Activated CD4-positive, alpha-beta T cell treated with anti-CD3 and anti-CD28 coated beads, Interleukin-2, amount 10 ng/mL, durations not matched to agents 24 days and 14 days (primary cell): ENCODE data around the gene MPP3. TPM values are rescaled to one million over a fixed set of nuclear protein-coding genes. Genes with fewer than 3 reads are reported as not detected.

ENCODE experiments used
- DNase-seq: peaks from one replicate; pipeline ENCODE4 v3.0.0; 2022
- H3K27ac Mint-ChIP-seq: one replicate; pipeline ENCODE4 v1.8.0; 2022; ENCODE audit warnings: mild to moderate bottlenecking, mixed read lengths
- H3K27me3 Mint-ChIP-seq: one replicate; pipeline ENCODE4 v1.8.0; 2022; ENCODE audit warnings: mixed read lengths
- H3K36me3 Mint-ChIP-seq: one replicate; pipeline ENCODE4 v1.8.0; 2022; ENCODE audit warnings: low read depth, mild to moderate bottlenecking, mixed read lengths
- H3K4me1 Mint-ChIP-seq: one replicate; pipeline ENCODE4 v1.8.0; 2021; ENCODE audit warnings: mixed read lengths
- H3K4me3 Mint-ChIP-seq: one replicate; pipeline ENCODE4 v1.8.0; 2022; ENCODE audit warnings: mild to moderate bottlenecking, moderate library complexity, mixed read lengths
- H3K9me3 Mint-ChIP-seq: one replicate; pipeline ENCODE4 v1.8.0; 2021; ENCODE audit warnings: mixed read lengths
- intact Hi-C: fragments of 100-400 bp; cut with micrococcal nuclease; formaldehyde crosslinking; loops from one replicate; pipeline ENCODE4 v1.15.1; 2023
- total RNA-seq: library from RNA; stranded (reverse); gene quantifications from 2 replicates; pipeline ENCODE4 v1.2.3, GENCODE V29; 2022

The MPP3 gene
- total RNA-seq, 1 donor from 2014 or later, result 0.63 TPM

GRCh38 chr17:43791589-43791988 lies 41.4 kb downstream of the MPP3 start:
- Mint-ChIP-seq H3K4me3 (no peak overlapping the region), H3K27ac (no peak overlapping the region), H3K36me3 (no peaks in the 10 kb centered on the region), H3K4me1 (peaks cover 2% of the 10 kb centered on the region), H3K27me3 (peaks cover 29% of the 10 kb centered on the region), H3K9me3 (no peaks in the 10 kb centered on the region)
- no peak for DNase-seq
- intact Hi-C loops, result no loop called here

GRCh38 chr17:43790311-43790940 lies 42.5 kb downstream of the MPP3 start:
- Mint-ChIP-seq H3K27me3 (peaks cover 23% of the 10 kb centered on the region), H3K4me3 (no peak overlapping the region), H3K9me3 (no peaks in the 10 kb centered on the region), H3K27ac (no peak overlapping the region), H3K36me3 (no peaks in the 10 kb centered on the region), H3K4me1 (peaks cover 2% of the 10 kb centered on the region)
- intact Hi-C loops, result no loop called here
- no peak for DNase-seq

GRCh38 chr17:43789482-43789881 lies 43.5 kb downstream of the MPP3 start:
- Mint-ChIP-seq H3K27ac (no peak overlapping the region), H3K27me3 (peaks cover 23% of the 10 kb centered on the region), H3K4me3 (no peak overlapping the region), H3K9me3 (no peaks in the 10 kb centered on the region), H3K36me3 (no peaks in the 10 kb centered on the region), H3K4me1 (peaks cover 2% of the 10 kb centered on the region)
- intact Hi-C loops, result no loop called here
- DNase-seq, result no peak

- DNase-seq, result no peak
- Mint-ChIP-seq H3K27ac (no peak overlapping the region), H3K9me3 (no peaks in the 10 kb centered on the region), H3K27me3 (peaks cover 25% of the 10 kb centered on the region), H3K4me3 (no peak overlapping the region), H3K36me3 (no peaks in the 10 kb centered on the region), H3K4me1 (peaks cover 2% of the 10 kb centered on the region)
- intact Hi-C loops, result no loop called here
Measured at GRCh38 chr17:43788540-43788939, 44.4 kb downstream of the MPP3 start.

GRCh38 chr17:43787728-43788127 lies 45.2 kb downstream of the MPP3 start:
- Mint-ChIP-seq H3K27me3 (peaks cover 28% of the 10 kb centered on the region), H3K9me3 (no peaks in the 10 kb centered on the region), H3K27ac (no peak overlapping the region), H3K36me3 (no peaks in the 10 kb centered on the region), H3K4me3 (no peak overlapping the region), H3K4me1 (peaks cover 2% of the 10 kb centered on the region)
- intact Hi-C loops, result no loop called here
- no peak for DNase-seq

GRCh38 chr17:43784628-43785101 lies 48.3 kb downstream of the MPP3 start:
- no peaks in the 10 kb centered on the region for H3K9me3 Mint-ChIP-seq
- H3K27ac Mint-ChIP-seq, result no peak overlapping the region
- H3K36me3 Mint-ChIP-seq, result no peaks in the 10 kb centered on the region
- H3K4me1 Mint-ChIP-seq, result no peaks in the 10 kb centered on the region
- DNase-seq, result no peak
- peaks cover 49% of the 10 kb centered on the region for H3K27me3 Mint-ChIP-seq
- intact Hi-C loops, result no loop called here
- H3K4me3 Mint-ChIP-seq, result no peak overlapping the region

- H3K27ac Mint-ChIP-seq, result no peak overlapping the region
- peaks cover 53% of the 10 kb centered on the region for H3K27me3 Mint-ChIP-seq
- peaks cover 3% of the 10 kb centered on the region for H3K4me1 Mint-ChIP-seq
- H3K4me3 Mint-ChIP-seq, result no peak overlapping the region
- no peaks in the 10 kb centered on the region for H3K36me3 Mint-ChIP-seq
- DNase-seq, result no peak
- intact Hi-C loops, result no loop called here
- H3K9me3 Mint-ChIP-seq, result no peaks in the 10 kb centered on the region
Measured at GRCh38 chr17:43784068-43784467, 48.9 kb downstream of the MPP3 start.

GRCh38 chr17:43782913-43783680 lies 49.8 kb downstream of the MPP3 start:
- no peak overlapping the region for H3K27ac Mint-ChIP-seq
- DNase-seq, result no peak
- no peaks in the 10 kb centered on the region for H3K36me3 Mint-ChIP-seq
- H3K27me3 Mint-ChIP-seq, result peaks cover 53% of the 10 kb centered on the region
- no peaks in the 10 kb centered on the region for H3K9me3 Mint-ChIP-seq
- peaks cover 3% of the 10 kb centered on the region for H3K4me1 Mint-ChIP-seq
- intact Hi-C loops, result no loop called here
- no peak overlapping the region for H3K4me3 Mint-ChIP-seq

GRCh38 chr17:43780135-43780534 lies 52.8 kb downstream of the MPP3 start, which contains the start of gene CFAP97D1:
TSS of gene CFAP97D1 (plus strand) at chr17:43780435. CDS start at chr17:43780463, 28 bp downstream.
- H3K4me3 Mint-ChIP-seq, result peak within 1 kb of the TSS; percentile 88
- H3K4me1 Mint-ChIP-seq, result peaks cover 5% of the 10 kb centered on the region
- H3K36me3 Mint-ChIP-seq, result peaks cover under 1% of the 10 kb centered on the region
- intact Hi-C loops, result no loop called here
- no peaks in the 10 kb centered on the region for H3K9me3 Mint-ChIP-seq
- peaks cover 50% of the 10 kb centered on the region for H3K27me3 Mint-ChIP-seq
- no peak within 1 kb of the TSS for H3K27ac Mint-ChIP-seq
- no peak for DNase-seq

GRCh38 chr17:43779145-43780125 lies 53.5 kb downstream of the MPP3 start:
- DNase-seq, result peak; percentile 56
- Mint-ChIP-seq H3K27ac (no peak overlapping the region), H3K4me1 (peaks cover 5% of the 10 kb centered on the region), H3K27me3 (peaks cover 43% of the 10 kb centered on the region), H3K9me3 (no peaks in the 10 kb centered on the region), H3K36me3 (peaks cover 3% of the 10 kb centered on the region), H3K4me3 (peak overlapping the region; percentile 88)
- intact Hi-C loops, result no loop called here

- peaks cover 7% of the 10 kb centered on the region for H3K36me3 Mint-ChIP-seq
- H3K9me3 Mint-ChIP-seq, result no peaks in the 10 kb centered on the region
- peaks cover 5% of the 10 kb centered on the region for H3K4me1 Mint-ChIP-seq
- intact Hi-C loops, result no loop called here
- DNase-seq, result peak; percentile 95
- H3K27ac Mint-ChIP-seq, result peak within 1 kb of the TSS; percentile 85
- H3K4me3 Mint-ChIP-seq, result peak within 1 kb of the TSS; percentile 88
- peaks cover 36% of the 10 kb centered on the region for H3K27me3 Mint-ChIP-seq
Measured at GRCh38 chr17:43778337-43779144, 54.4 kb downstream of the MPP3 start, which contains the start of gene DUSP3. TSS of gene DUSP3 (minus strand) at chr17:43778977. CDS start at chr17:43778924, 53 bp downstream.

GRCh38 chr17:43774304-43775250 lies 58.4 kb downstream of the MPP3 start:
- Mint-ChIP-seq H3K4me3 (no peak overlapping the region), H3K27ac (no peak overlapping the region), H3K4me1 (peaks cover 7% of the 10 kb centered on the region), H3K36me3 (peaks cover 18% of the 10 kb centered on the region), H3K27me3 (peaks cover 4% of the 10 kb centered on the region), H3K9me3 (no peaks in the 10 kb centered on the region)
- intact Hi-C loops, result no loop called here
- no peak for DNase-seq
